HEK293 (cell line): ENCODE results near the gene CLSTN1.

Source experiments
- CTCF ChIA-PET: fragments of 350-600 bp; formaldehyde crosslinking; extraction: SDS; loops from one replicate; lab custom pipeline; 2021; ENCODE audit warnings: antibody characterized with exemption; lab: Yijun Ruan, JAX
- POLR2A ChIA-PET: fragments of 300-600 bp; formaldehyde crosslinking; extraction: SDS; loops from one replicate; lab custom pipeline; 2020; ENCODE audit warnings: antibody characterized with exemption, inconsistent platforms; lab: Yijun Ruan, JAX
- H3K27ac ChIP-seq: fragments of 200-500 bp; sonication (Bioruptor generic); 2 replicates; pipeline ENCODE4 v1.5.1; 2014; ENCODE audit warnings: low read depth, low read length, control low read depth, inconsistent platforms; ENCODE audit errors: extremely low read depth
- H3K36me3 ChIP-seq, 2 experiments: fragments of 200-500 bp in 1 of 2; sonication (Bioruptor generic) in 1 of 2; 1 replicate in 1 of 2; 2 replicates in 1 of 2; pipeline ENCODE4 v1.5.1; 2014 to 2017; ENCODE audit warnings: inconsistent platforms in 2 of 2, low read length in 2 of 2; ENCODE audit not compliant: control insufficient read depth in 2 of 2, insufficient read depth in 1 of 2
- H3K4me1 ChIP-seq: fragments of 200-500 bp; sonication (Bioruptor generic); 2 replicates; pipeline ENCODE4 v1.5.1; 2014; ENCODE audit warnings: mild to moderate bottlenecking, low read length, inconsistent platforms; ENCODE audit not compliant: control insufficient read depth, insufficient read depth
- H3K4me3 ChIP-seq: 2 replicates; pipeline ENCODE4 v1.5.1; 2011; ENCODE audit warnings: low read depth, mild to moderate bottlenecking, control low read depth, low read length, moderate library complexity
- H3K9me3 ChIP-seq: fragments of 200-500 bp; sonication (Bioruptor generic); 2 replicates; pipeline ENCODE4 v1.5.1; 2014; ENCODE audit warnings: low read depth, low read length, inconsistent platforms; ENCODE audit not compliant: control insufficient read depth, insufficient read depth
- IKZF3 ChIP-seq: fragments of 450-650 bp; IDR thresholded peaks from 2 replicates; pipeline ENCODE4 v1.5.0; 2018; ENCODE audit warnings: missing biosample characterization, mild to moderate bottlenecking, missing genetic modification characterization, moderate library complexity
- KLF8 ChIP-seq: fragments of 450-650 bp; formaldehyde crosslinking; IDR thresholded peaks from 2 replicates; pipeline ENCODE4 v1.5.1; 2016; ENCODE audit warnings: missing biosample characterization, missing genetic modification characterization
- SCRT1 ChIP-seq: fragments of 450-650 bp; formaldehyde crosslinking; IDR thresholded peaks from 2 replicates; pipeline ENCODE4 v1.5.1; 2016; ENCODE audit warnings: missing biosample characterization, missing genetic modification characterization, borderline replicate concordance
- SCRT2 ChIP-seq: fragments of 450-650 bp; formaldehyde crosslinking; IDR thresholded peaks from 2 replicates; pipeline ENCODE4 v1.5.1; 2016; ENCODE audit warnings: missing biosample characterization, missing genetic modification characterization
- ZBTB20 ChIP-seq: fragments of 450-650 bp; formaldehyde crosslinking; IDR thresholded peaks from 2 replicates; pipeline ENCODE4 v1.5.1; 2016; ENCODE audit warnings: missing biosample characterization, missing genetic modification characterization
- ZBTB8A ChIP-seq: fragments of 450-650 bp; formaldehyde crosslinking; IDR thresholded peaks from 2 replicates; pipeline ENCODE4 v1.5.1; 2016; ENCODE audit warnings: missing biosample characterization, missing genetic modification characterization
- ZNF121 ChIP-seq: fragments of 450-650 bp; formaldehyde crosslinking; IDR thresholded peaks from 2 replicates; pipeline ENCODE4 v1.5.1; 2016; ENCODE audit warnings: missing biosample characterization, missing genetic modification characterization
- ZNF138 ChIP-seq: fragments of 450-650 bp; formaldehyde crosslinking; IDR thresholded peaks from 2 replicates; pipeline ENCODE4 v1.5.1; 2016; ENCODE audit warnings: missing biosample characterization, missing genetic modification characterization, borderline replicate concordance
- ZNF157 ChIP-seq: fragments of 450-650 bp; formaldehyde crosslinking; IDR thresholded peaks from 2 replicates; pipeline ENCODE4 v1.5.1; 2016; ENCODE audit warnings: missing biosample characterization, missing genetic modification characterization
- ZNF19 ChIP-seq: fragments of 450-650 bp; formaldehyde crosslinking; IDR thresholded peaks from 2 replicates; pipeline ENCODE4; 2016; ENCODE audit warnings: missing biosample characterization, missing genetic modification characterization, low read depth
- ZNF274 ChIP-seq, 2 experiments: fragments of 200-500 bp in 1 of 2; fragments of 450-650 bp in 1 of 2; sonication (Bioruptor generic) in 1 of 2; formaldehyde crosslinking in 1 of 2; IDR thresholded peaks; 2 replicates each; pipeline versions ENCODE4 v1.5.1 to v1.6.1; 2014 to 2016; ENCODE audit warnings: borderline replicate concordance in 1 of 2, inconsistent platforms in 1 of 2, low read length in 1 of 2, missing biosample characterization in 1 of 2, missing genetic modification characterization in 1 of 2
- ZNF311 ChIP-seq: fragments of 450-650 bp; formaldehyde crosslinking; IDR thresholded peaks from 2 replicates; pipeline ENCODE4 v1.5.1; 2017; ENCODE audit warnings: missing biosample characterization, missing genetic modification characterization, borderline replicate concordance
- ZNF354C ChIP-seq: fragments of 450-650 bp; formaldehyde crosslinking; IDR thresholded peaks from 2 replicates; pipeline ENCODE4 v1.5.1; 2016; ENCODE audit warnings: missing biosample characterization, missing genetic modification characterization, low read depth, borderline replicate concordance
- ZNF366 ChIP-seq: fragments of 450-650 bp; formaldehyde crosslinking; conservative IDR thresholded peaks from 2 replicates; pipeline ENCODE4 v1.5.1; 2016; ENCODE audit warnings: missing biosample characterization, missing genetic modification characterization
- ZNF394 ChIP-seq: fragments of 450-650 bp; formaldehyde crosslinking; IDR thresholded peaks from 2 replicates; pipeline ENCODE4 v1.5.1; 2016; ENCODE audit warnings: missing biosample characterization, missing genetic modification characterization, mild to moderate bottlenecking, moderate library complexity, borderline replicate concordance
- ZSCAN16 ChIP-seq: fragments of 450-650 bp; formaldehyde crosslinking; IDR thresholded peaks from 2 replicates; pipeline ENCODE4 v1.5.1; 2016; ENCODE audit warnings: missing biosample characterization, missing genetic modification characterization
- TF ChIP-seq, protein P1 (sequence below): fragments of 450-650 bp; formaldehyde crosslinking; IDR thresholded peaks from 2 replicates; pipeline ENCODE4 v1.5.1; 2016; ENCODE audit warnings: missing biosample characterization, missing genetic modification characterization
- TF ChIP-seq, protein P2 (sequence below): fragments of 450-650 bp; formaldehyde crosslinking; IDR thresholded peaks from 2 replicates; pipeline ENCODE4 v1.5.1; 2016; ENCODE audit warnings: missing biosample characterization, missing genetic modification characterization
- TF ChIP-seq, protein P3 (sequence below): fragments of 450-650 bp; formaldehyde crosslinking; IDR thresholded peaks from 2 replicates; pipeline ENCODE4 v1.5.1; 2016; ENCODE audit warnings: missing biosample characterization, missing genetic modification characterization, borderline replicate concordance
- TF ChIP-seq, protein P4 (sequence below): fragments of 450-650 bp; formaldehyde crosslinking; IDR thresholded peaks from 2 replicates; pipeline ENCODE4 v1.5.0; 2017; ENCODE audit warnings: missing biosample characterization, missing genetic modification characterization, borderline replicate concordance

The CLSTN1 gene

DNA sequence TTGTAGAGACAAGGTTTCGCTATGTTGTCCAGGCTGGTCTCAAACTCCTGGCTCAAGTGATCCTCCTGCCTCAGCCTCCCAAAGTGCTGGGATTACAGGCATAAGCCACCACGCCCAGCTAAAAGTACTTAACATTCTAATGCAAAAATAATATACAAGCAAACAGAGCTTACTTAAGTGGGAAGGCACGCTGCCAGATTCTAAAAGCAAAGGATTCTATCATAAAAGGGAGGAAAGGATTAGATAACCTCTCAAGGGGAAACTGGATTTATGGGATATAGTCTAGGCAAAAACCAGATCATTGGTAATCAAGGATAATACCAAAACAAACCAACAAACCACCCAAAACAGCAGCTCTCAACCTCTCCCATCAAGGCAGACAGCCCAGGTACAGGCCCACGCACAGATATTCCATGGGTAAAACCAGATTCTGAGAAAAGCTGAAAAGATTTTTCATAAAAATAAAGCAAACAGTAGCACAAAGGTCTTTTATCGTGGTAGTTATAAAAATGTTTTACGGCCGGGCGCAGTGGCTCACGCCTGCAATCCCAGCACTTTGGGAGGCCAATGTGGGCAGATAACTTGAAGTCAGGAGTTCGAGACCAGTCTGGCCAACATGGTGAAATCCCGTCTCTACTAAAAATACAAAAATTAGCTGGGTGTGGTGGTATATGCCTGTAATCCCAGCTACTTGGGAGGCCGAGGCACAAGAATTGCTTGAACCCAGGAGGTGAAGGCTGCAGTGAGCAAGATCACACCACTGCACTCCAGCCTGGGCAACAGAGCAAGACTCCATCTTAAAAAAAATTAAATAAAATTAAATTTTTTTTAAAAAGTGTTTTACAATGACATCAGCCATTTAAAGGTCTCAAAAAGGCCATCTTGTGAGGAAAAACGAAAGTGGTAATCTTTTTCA lies 20.5 kb downstream of the CLSTN1 start (continued):
- peak; percentile 37 for TF ChIP-seq ZBTB8A (tag by site-specific recombination)
- TF ChIP-seq, protein P1, sequence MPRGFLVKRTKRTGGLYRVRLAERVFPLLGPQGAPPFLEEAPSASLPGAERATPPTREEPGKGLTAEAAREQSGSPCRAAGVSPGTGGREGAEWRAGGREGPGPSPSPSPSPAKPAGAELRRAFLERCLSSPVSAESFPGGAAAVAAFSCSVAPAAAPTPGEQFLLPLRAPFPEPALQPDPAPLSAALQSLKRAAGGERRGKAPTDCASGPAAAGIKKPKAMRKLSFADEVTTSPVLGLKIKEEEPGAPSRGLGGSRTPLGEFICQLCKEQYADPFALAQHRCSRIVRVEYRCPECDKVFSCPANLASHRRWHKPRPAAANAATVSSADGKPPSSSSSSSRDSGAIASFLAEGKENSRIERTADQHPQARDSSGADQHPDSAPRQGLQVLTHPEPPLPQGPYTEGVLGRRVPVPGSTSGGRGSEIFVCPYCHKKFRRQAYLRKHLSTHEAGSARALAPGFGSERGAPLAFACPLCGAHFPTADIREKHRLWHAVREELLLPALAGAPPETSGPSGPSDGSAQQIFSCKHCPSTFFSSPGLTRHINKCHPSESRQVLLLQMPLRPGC (tag by site-specific recombination), result peak; percentile 90
- TF ChIP-seq, all 188 proteins: peak for 49; not testable (repeated sequence) for 139

DNA sequence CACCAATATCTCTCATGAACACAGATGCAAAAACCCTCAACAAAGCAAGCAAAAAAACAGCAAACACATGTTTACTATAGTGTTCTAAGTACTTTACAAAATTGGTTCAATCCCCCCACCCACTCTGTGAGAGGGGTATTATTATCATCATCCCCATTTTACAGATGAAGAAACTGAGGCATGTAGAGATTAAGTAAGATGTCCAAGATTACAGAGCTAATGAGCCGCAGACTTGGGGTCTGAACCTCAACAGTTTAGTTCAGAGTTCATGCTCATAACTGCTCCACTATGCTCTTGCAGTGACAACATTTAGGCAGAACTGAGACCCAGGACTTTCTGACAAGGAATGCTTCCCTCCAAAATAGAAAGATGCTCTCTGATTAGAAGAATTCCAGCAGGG lies 21.9 kb downstream of the CLSTN1 start:
- peaks cover 31% of the 10 kb centered on the region for H3K4me1 ChIP-seq
- ChIA-PET POLR2A (interaction anchor here (0.8 kb wide), 1 partner anchor 14 kb away, joined by 3 read pairs; no protein-coding TSS in a partner anchor), CTCF (interaction anchor here (1.2 to 2.0 kb wide), 2 partner anchors 17 to 100 kb away, joined by 3 to 9 read pairs; no protein-coding TSS in a partner anchor)
- no peaks in the 10 kb centered on the region for H3K9me3 ChIP-seq
- H3K4me3 ChIP-seq, result no peak overlapping the region
- no peak overlapping the region for H3K27ac ChIP-seq
- H3K36me3 ChIP-seq, result no peaks in the 10 kb centered on the region
- TF ChIP-seq ZNF121 (tag by site-specific recombination), result no peak
- no peak for TF ChIP-seq ZNF157 (tag by site-specific recombination)
- no peak for TF ChIP-seq ZBTB20 (tag by site-specific recombination)
- TF ChIP-seq, protein P2, sequence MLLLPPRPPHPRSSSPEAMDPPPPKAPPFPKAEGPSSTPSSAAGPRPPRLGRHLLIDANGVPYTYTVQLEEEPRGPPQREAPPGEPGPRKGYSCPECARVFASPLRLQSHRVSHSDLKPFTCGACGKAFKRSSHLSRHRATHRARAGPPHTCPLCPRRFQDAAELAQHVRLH (tag by site-specific recombination), result 0 out of 2 replicates have a peak, but pooled peaks have one; percentile 12
- no peak for TF ChIP-seq ZSCAN16 (tag by site-specific recombination)
- TF ChIP-seq, all 188 proteins: peak for 1

DNA sequence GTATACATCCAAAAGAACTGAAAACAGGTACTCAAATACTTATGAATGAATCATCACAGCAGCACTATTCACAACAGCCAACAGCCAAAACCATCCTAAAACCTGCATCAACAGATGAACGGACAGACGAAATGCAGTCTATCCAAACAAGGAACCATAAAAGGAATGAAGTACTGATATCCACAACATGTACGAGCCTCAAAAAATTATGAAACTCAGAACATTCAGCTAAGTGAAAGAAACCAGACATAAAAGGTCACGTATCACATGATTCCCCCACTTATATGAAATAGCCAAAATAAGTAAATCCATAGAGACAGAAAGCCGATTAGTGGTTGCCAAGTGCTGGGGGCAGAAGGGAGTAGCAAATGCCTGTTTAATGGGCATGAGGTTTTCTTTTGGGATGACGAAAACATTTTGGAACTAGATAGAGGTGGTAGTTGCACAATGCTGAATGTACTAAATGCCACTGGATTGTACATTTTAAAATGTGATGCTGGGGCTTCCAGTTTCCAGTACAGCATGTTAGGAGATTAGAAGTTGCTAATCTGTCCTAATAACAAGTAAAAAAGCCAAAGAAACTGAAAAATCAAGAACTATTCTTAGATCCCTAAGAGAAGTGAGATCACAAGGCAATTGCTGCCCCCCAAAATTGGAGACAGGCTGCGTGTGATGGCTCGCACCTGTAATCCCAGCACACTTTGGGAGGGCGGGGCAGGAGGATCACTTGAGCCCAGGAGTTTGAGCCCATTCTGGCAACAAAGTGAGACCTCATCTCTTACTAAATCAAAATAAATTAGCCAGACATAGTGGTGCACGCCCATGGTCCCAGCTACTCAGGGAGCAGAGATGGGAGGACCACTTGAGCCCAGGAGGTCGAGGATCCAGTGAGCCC lies 25.3 kb downstream of the CLSTN1 start:
- CTCF ChIA-PET, result interaction anchor here (0.6 to 1.8 kb wide), 4 partner anchors 14 to 696 kb away, joined by 3 to 10 read pairs (median 3); no protein-coding TSS in a partner anchor
- Histone ChIP-seq H3K4me3 (no peak overlapping the region), H3K9me3 (no peaks in the 10 kb centered on the region), H3K27ac (no peak overlapping the region), H3K4me1 (peaks cover 17% of the 10 kb centered on the region), H3K36me3 (no peaks in the 10 kb centered on the region)
- POLR2A ChIA-PET, result no interaction called here
- TF ChIP-seq IKZF3 (tag by site-specific recombination), result no peak
- TF ChIP-seq ZNF366 (tag by site-specific recombination), result 0 out of 2 replicates have a peak, but pooled peaks have one; percentile 57
- no peak for TF ChIP-seq ZNF19 (tag by site-specific recombination)
- TF ChIP-seq, protein P3, sequence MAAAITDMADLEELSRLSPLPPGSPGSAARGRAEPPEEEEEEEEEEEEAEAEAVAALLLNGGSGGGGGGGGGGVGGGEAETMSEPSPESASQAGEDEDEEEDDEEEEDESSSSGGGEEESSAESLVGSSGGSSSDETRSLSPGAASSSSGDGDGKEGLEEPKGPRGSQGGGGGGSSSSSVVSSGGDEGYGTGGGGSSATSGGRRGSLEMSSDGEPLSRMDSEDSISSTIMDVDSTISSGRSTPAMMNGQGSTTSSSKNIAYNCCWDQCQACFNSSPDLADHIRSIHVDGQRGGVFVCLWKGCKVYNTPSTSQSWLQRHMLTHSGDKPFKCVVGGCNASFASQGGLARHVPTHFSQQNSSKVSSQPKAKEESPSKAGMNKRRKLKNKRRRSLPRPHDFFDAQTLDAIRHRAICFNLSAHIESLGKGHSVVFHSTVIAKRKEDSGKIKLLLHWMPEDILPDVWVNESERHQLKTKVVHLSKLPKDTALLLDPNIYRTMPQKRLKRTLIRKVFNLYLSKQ (tag by site-specific recombination), result no peak
- no peak for TF ChIP-seq ZNF354C (tag by site-specific recombination)
- no peak for TF ChIP-seq ZNF138 (tag by site-specific recombination)
- TF ChIP-seq ZNF311 (tag by site-specific recombination), result no peak
- TF ChIP-seq ZNF394 (tag by site-specific recombination), result peak; percentile 74; the same call in 1 of the 2 replicates
- TF ChIP-seq KLF8 (tag by site-specific recombination), result peak; percentile 56; the same call in 1 of the 2 replicates
- TF ChIP-seq SCRT1 (tag by site-specific recombination), result 0 out of 2 replicates have a peak, but pooled peaks have one; percentile 26
- TF ChIP-seq, protein P4, sequence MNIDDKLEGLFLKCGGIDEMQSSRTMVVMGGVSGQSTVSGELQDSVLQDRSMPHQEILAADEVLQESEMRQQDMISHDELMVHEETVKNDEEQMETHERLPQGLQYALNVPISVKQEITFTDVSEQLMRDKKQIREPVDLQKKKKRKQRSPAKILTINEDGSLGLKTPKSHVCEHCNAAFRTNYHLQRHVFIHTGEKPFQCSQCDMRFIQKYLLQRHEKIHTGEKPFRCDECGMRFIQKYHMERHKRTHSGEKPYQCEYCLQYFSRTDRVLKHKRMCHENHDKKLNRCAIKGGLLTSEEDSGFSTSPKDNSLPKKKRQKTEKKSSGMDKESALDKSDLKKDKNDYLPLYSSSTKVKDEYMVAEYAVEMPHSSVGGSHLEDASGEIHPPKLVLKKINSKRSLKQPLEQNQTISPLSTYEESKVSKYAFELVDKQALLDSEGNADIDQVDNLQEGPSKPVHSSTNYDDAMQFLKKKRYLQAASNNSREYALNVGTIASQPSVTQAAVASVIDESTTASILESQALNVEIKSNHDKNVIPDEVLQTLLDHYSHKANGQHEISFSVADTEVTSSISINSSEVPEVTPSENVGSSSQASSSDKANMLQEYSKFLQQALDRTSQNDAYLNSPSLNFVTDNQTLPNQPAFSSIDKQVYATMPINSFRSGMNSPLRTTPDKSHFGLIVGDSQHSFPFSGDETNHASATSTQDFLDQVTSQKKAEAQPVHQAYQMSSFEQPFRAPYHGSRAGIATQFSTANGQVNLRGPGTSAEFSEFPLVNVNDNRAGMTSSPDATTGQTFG (tag by site-specific recombination), result no peak
- TF ChIP-seq ZNF274 (IDR thresholded peaks at IDR 0.05; ENCODE audit: low read length), result no peak
- no peak for TF ChIP-seq ZNF274 (tag by site-specific recombination; IDR thresholded peaks at IDR 0.05; ENCODE audit: borderline replicate concordance)
- peak; percentile 86 for TF ChIP-seq SCRT2
